ENCODE data around the gene ZNRD2.

The ZNRD2 gene

GRCh38 chr11:65574109-65574810 lies 4.0 kb downstream of the ZNRD2 start:
- DNase-seq: peak; percentile 92

- no peak for DNase-seq
Measured at GRCh38 chr11:65574811-65575567, 4.7 kb downstream of the ZNRD2 start.

- DNase-seq: peak; percentile 92
Measured at GRCh38 chr11:65575568-65576231, 5.4 kb downstream of the ZNRD2 start, which contains the start of gene EHBP1L1. TSS of gene EHBP1L1 (plus strand) at chr11:65576053. CDS start at chr11:65576303, 250 bp downstream.

GRCh38 chr11:65576232-65576866 lies 6.1 kb downstream of the ZNRD2 start:
- no peak for DNase-seq

DNA sequence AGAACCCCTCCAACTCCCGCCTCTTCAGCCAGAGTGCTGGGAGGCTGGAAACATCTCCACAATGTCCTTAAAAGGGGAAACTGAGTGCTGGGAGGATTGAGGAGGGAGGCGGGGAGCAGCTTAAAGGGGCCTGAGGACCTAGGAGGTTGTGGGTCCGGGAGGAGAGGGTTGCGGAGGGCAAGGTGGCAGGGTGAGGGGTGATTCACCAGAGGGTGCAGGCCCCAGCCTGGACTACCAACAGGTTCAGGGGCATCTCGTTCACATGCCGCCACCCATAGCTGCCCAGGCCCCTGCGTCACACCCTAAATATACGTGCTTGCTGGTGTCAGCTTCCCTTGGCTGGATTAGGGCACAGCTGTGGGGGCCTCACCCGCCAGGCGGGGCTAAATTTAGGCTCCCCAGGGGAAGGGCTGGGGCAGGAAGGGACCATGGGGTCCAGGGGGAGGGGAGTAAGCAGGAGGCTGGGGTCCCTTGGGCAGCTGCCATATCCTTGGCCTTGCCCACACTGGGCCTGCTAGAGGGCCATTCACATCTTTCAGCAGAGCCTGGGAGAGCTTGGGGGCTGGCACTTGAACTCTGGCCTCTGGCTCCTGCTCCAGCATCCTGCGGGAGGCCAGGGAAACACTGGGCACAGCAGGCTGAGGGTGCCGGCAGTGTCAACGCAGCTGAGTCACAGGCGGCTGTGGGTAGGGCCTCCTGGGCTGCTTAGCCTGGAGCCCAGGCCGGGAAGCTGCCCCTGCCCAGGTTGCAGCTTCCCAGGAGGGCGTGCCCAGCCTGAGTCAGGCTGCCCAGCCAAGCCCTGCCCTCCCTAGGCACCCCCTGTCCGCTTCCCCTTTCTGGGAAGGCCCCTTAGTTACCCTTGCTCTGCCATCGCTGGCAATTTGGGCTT lies 6.8 kb downstream of the ZNRD2 start:
- peak; percentile 58 for DNase-seq

GRCh38 chr11:65577756-65578109 lies 7.5 kb downstream of the ZNRD2 start:
- no peak for DNase-seq

- DNase-seq: no peak
Measured at GRCh38 chr11:65578134-65578533, 7.9 kb downstream of the ZNRD2 start.

- DNase-seq: no peak
Measured at GRCh38 chr11:65578667-65579066, 8.4 kb downstream of the ZNRD2 start.

GRCh38 chr11:65579291-65579690 lies 9.0 kb downstream of the ZNRD2 start:
- DNase-seq: no peak

DNA sequence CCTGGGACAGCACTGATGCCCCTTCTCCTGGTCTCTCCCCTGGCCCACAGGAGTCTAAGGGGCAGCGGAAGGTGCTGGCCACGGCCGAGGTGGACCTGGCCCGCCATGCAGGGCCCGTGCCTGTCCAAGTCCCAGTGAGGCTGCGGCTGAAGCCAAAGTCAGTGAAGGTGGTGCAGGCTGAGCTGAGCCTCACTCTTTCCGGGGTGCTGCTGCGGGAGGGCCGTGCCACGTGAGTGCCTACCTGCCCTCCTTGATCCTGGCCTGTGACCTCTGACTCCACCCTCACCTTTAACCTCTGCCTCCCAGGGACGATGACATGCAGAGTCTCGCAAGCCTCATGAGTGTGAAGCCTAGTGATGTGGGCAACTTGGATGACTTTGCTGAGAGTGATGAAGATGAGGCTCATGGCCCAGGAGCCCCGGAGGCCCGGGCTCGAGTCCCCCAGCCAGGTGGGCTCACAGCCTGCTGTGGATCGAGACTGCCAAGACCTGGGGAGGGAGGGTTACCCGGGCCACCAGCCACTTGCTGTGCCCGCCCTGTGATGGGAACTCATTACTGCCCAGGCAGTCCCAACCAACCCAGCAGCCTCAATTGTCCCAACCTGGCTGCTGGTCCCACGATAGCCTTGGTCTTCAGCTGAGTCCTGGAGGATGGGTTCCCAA lies 9.9 kb downstream of the ZNRD2 start:
- no peak for DNase-seq

- DNase-seq: no peak
Measured at GRCh38 chr11:65580756-65581155, 10.5 kb downstream of the ZNRD2 start.

- no peak for DNase-seq
Measured at GRCh38 chr11:65581928-65582327, 11.7 kb downstream of the ZNRD2 start.

GRCh38 chr11:65583589-65583988 lies 13.3 kb downstream of the ZNRD2 start:
- no peak for DNase-seq

- no peak for DNase-seq
Measured at GRCh38 chr11:65584106-65584505, 13.8 kb downstream of the ZNRD2 start.

DNA sequence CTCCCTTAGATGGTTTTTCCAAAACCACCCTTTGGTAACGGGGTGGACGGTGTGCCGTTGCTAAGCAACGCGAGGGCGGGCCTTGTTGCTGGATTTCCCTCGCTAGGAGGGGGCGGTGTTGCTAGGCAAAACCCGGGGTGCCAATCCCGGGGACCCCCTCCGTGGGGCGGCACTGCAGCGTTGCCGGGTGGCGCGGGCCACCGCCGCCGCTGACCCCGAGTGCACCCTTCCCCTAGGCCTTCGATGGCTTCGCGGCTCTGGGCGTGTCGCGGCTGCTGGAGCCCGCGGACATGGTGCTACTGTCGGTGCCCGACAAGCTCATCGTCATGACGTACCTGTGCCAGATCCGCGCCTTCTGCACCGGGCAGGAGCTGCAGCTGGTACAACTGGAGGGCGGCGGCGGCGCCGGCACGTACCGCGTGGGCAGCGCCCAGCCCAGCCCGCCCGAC lies 14.5 kb downstream of the ZNRD2 start:
- no peak for DNase-seq

DNA sequence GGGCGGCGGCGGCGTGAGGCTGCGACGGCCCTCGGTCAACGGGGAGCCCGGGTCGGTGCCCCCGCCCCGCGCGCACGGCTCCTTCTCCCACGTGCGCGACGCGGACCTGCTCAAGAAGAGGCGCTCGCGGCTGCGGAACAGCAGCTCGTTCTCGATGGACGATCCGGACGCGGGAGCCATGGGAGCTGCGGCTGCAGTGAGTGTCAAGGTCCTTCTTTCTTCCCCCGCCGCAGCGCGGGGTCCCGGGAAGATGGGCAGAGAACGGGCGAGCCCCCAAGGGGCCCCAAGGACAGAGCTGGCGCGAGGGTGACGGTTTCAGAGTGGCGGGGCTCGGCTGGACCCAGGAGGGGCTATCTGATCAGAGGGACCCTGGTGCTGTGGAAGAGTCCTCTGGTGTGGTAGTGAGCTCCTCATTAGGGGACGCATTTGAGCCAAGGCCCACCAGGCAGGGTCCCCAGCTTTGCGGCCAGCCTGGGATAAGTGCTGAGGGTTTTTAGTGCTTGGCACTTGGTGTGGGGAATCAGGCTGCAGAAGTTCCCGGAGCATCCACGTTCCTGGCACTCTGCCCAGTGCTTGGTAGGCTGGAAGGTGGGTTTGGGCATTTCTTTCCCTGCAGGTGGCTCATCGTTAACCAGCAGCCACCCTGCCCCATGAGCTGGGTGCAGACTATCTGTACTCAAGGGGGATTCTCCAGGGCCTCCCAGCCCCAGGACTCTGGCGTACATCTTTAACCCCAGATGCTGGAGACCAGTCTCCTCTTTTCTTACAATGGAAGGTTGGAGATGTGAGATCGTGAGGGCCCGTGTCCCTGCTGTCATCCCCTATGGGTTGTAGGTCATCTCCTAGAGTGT lies 15.3 kb downstream of the ZNRD2 start:
- no peak for DNase-seq

- DNase-seq: no peak
Measured at GRCh38 chr11:65586247-65586630, 16.0 kb downstream of the ZNRD2 start.

DNA sequence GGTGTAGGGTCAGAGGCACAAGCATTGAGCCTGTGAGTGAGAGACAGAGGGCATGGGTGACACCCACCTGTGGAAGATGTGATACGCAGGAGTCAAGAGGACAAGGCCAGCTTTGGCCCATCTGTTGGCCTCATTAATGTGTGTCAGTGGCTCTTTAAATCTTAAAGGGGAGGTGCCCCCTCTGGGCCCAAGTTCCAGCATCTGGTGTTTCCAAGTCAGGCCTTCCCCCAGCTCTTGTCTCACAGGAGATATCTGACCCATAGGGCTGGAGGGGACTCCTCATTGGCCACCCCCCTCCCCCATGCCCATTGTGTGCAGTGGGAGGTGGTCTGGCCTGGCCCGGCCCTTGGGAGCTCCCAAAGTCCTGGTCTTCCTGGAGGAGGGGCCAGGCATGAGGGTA lies 16.4 kb downstream of the ZNRD2 start:
- DNase-seq: no peak

DNA sequence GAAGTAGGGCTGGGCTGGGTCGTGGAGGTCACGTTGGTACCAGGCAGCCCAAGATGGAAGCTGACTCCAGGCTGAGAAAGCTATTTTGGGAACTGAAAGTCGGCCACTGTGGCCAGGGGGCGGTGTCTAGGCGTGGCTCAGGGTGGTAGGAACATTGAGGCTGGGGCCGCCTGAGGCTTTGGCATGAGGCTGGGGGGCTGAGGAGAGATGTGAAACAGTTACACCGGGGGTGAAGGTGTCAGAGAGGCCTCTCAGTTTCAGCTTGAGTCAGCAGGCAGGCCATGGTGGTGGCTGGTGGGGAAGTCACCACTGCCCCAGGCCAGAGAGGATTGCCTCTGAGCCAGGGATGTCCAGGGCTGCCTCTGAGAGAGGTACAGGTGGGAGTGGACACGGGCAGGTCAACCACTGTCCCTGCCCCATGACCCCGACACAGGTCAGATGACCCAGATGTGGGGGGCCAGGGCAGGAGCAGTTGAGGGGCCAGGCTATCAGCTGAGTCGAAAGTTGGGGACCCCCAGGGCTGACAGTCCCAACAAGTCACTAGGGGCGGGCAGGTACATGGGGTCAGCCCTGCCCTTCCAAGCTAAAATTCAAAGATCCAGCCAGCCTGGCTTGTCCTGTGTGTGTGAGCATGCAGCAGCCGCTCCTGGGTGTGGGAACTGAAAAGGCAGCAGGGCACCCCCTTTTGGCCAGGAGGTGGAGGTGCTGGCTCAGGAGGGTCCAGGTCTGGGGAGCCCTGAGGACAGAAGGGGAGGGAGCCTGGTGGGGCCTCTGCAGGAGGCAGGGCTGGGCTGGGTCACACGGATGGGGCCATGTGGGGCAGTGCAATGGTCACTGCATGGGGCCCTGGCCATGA lies 18.1 kb downstream of the ZNRD2 start:
- peak; percentile 83 for DNase-seq

Measured in CD4-positive, alpha-beta T cell treated with Interleukin-17A for 4 hours (primary cell).